HepG2 (cell line): ENCODE measurements around the gene PPRC1. TPM values are rescaled to one million over a fixed set of nuclear protein-coding genes. Genes with fewer than 3 reads are reported as not detected.
A peak's percentile ranks its signal among the peaks of the same experiment; 100 is the strongest.

Source experiments
- ARNT ChIP-seq: fragments of 450-650 bp; IDR thresholded peaks from 2 replicates; pipeline ENCODE4 v1.6.1; 2017
- CSRNP2 ChIP-seq: sonication (generic); formaldehyde crosslinking; conservative IDR thresholded peaks from 2 replicates; pipeline ENCODE4 v1.8.0; 2022; ENCODE audit warnings: low read depth, missing genetic modification reagents
- ELF1 ChIP-seq: sonication (generic); formaldehyde crosslinking; IDR thresholded peaks from 2 replicates; pipeline ENCODE4 v1.4.0; 2020; ENCODE audit warnings: missing genetic modification reagents
- HNF1A ChIP-seq, 2 experiments: sonication (generic) in 1 of 2; formaldehyde crosslinking in 1 of 2; IDR thresholded peaks; 2 replicates each; pipeline versions ENCODE4 v1.4.0 to v1.6.1; 2016 to 2020; ENCODE audit warnings: borderline replicate concordance in 1 of 2, low read depth in 1 of 2, mild to moderate bottlenecking in 1 of 2, missing genetic modification reagents in 1 of 2
- NCOA1 ChIP-seq: sonication (generic); formaldehyde crosslinking; IDR thresholded peaks from 2 replicates; pipeline ENCODE4 v1.9.0; 2021; ENCODE audit warnings: missing genetic modification reagents
- SRSF1 ChIP-seq: fragments of 200-400 bp; formaldehyde crosslinking; optimal IDR thresholded peaks from 2 replicates; pipeline ENCODE3; 2017; ENCODE audit warnings: mild to moderate bottlenecking, low read depth, low read length, moderate library complexity
- TBP ChIP-seq: sonication (generic); formaldehyde crosslinking; IDR thresholded peaks from 2 replicates; pipeline ENCODE4 v1.5.0; 2020; ENCODE audit warnings: missing genetic modification reagents
- TBX2 ChIP-seq: sonication (generic); formaldehyde crosslinking; IDR thresholded peaks from 2 replicates; pipeline ENCODE4 v1.5.0; 2020; ENCODE audit warnings: missing genetic modification reagents, mild to moderate bottlenecking, borderline replicate concordance
- TFDP1 ChIP-seq: IDR thresholded peaks from 2 replicates; pipeline ENCODE4 v1.6.1; 2016; ENCODE audit warnings: missing compliant biosample characterization, missing genetic modification reagents, borderline replicate concordance
- THRA ChIP-seq: sonication (generic); formaldehyde crosslinking; IDR thresholded peaks from 2 replicates; pipeline ENCODE4 v1.4.0; 2020; ENCODE audit warnings: missing genetic modification reagents, borderline replicate concordance
- ZFP90 ChIP-seq: sonication (generic); formaldehyde crosslinking; IDR thresholded peaks from 2 replicates; pipeline ENCODE4 v1.8.0; 2022; ENCODE audit warnings: missing genetic modification reagents, mild to moderate bottlenecking, inconsistent platforms, borderline replicate concordance
- ZNF547 ChIP-seq: sonication (generic); formaldehyde crosslinking; IDR thresholded peaks from 2 replicates; pipeline ENCODE4 v1.5.1; 2020; ENCODE audit warnings: mild to moderate bottlenecking, missing genetic modification reagents
- ZNF562 ChIP-seq: sonication (generic); formaldehyde crosslinking; IDR thresholded peaks from 2 replicates; pipeline ENCODE4 v1.8.0; 2022; ENCODE audit warnings: missing genetic modification reagents, borderline replicate concordance
- ZNF800 ChIP-seq: sonication (generic); formaldehyde crosslinking; IDR thresholded peaks from 2 replicates; pipeline ENCODE4 v1.4.0; 2020; ENCODE audit warnings: missing genetic modification reagents
- ZSCAN5A ChIP-seq: sonication (generic); formaldehyde crosslinking; IDR thresholded peaks from 2 replicates; pipeline ENCODE4 v1.8.0; 2022; ENCODE audit warnings: mild to moderate bottlenecking, missing genetic modification reagents, borderline replicate concordance
- polyA plus RNA-seq, 8 experiments: library from polyadenylated mRNA; depleted of rRNA in 3 of 8; stranded (reverse) in 7 of 8; unstranded in 1 of 8; fragments of >200 nt; fragmentation: Illumina TruSeq in 4 of 8; extraction: Trizol in 4 of 8; gene quantifications; 2 replicates each; pipeline versions ENCODE4 v1.2.1 to v1.2.3, GENCODE V29; 2011 to 2016; ENCODE audit warnings: low read depth in 4 of 8, missing spikeins in 1 of 8, mixed read lengths in 1 of 8; ENCODE audit not compliant: insufficient read depth in 1 of 8
- total RNA-seq, 5 experiments: library from RNA; depleted of rRNA; stranded (reverse); fragments of >200 nt; fragmentation: Illumina TruSeq; extraction: Trizol; gene quantifications; 2 replicates each; pipeline ENCODE4 v1.2.3, GENCODE V29; 2016; ENCODE audit warnings: low read depth in 1 of 5

The PPRC1 gene
- total and polyA plus RNA-seq, 2 of the 13 experiments (the other 11 are each of a cell fraction or from before 2014, with no cell fraction given): 18.7 to 24.2 TPM

GRCh38 chr10:102132563-102133372, at the start of gene PPRC1 (continued):
- TF ChIP-seq ZNF800 (CRISPR knock-in tag) (no peak; the same call in 1 of the 2 replicates), ZFP90 (CRISPR knock-in tag) (0 out of 2 replicates have a peak, but pooled peaks have one; percentile 0), ZNF547 (peak; percentile 75), ARNT (no peak), ELF1 (peak; percentile 93), ZSCAN5A (CRISPR knock-in tag) (no peak), HNF1A (IDR thresholded peaks at IDR 0.05; ENCODE audit: low read depth) (peak; percentile 54; the same call in 1 of the 2 replicates), HNF1A (CRISPR knock-in tag; IDR thresholded peaks at IDR 0.05; ENCODE audit: borderline replicate concordance) (no peak; the same call in 1 of the 2 replicates), CSRNP2 (CRISPR knock-in tag) (no peak), ZNF562 (no peak), NCOA1 (CRISPR knock-in tag) (peak; percentile 52; the same call in 1 of the 2 replicates), TBX2 (CRISPR knock-in tag) (peak; percentile 28), THRA (peak; percentile 81), TBP (CRISPR knock-in tag) (peak; percentile 94; the same call in 1 of the 2 replicates), TFDP1 (CRISPR knock-in tag) (peak; percentile 64; the same call in 1 of the 2 replicates), SRSF1 (peak; percentile 43)
